Measurements from ENCODE around the gene TEX261.
"Not testable (repeated sequence)": the region's sequence is repeated elsewhere in the genome, so short reads cannot be mapped to it uniquely, and the experiment has no call there.

TEX261 gene

DNA sequence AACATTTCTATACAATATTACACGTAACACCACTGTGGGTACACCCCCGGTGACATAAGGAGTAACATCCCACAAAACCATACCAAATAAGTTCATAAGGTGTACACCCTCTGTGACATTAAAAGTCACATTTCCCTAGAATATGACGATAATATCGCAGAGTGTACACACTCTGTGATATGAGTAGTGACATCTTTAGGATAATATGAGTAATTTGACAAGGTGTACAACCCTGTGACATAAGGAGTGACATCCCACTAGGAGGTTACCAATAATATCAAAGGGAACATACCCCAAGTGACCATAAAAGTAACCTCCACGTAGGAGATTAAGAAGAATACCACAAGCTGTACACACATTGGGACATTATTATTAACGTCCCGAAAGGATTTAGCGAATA, 24.0 kb upstream of the TEX261 start:
- TF ChIP-seq, protein P1, sequence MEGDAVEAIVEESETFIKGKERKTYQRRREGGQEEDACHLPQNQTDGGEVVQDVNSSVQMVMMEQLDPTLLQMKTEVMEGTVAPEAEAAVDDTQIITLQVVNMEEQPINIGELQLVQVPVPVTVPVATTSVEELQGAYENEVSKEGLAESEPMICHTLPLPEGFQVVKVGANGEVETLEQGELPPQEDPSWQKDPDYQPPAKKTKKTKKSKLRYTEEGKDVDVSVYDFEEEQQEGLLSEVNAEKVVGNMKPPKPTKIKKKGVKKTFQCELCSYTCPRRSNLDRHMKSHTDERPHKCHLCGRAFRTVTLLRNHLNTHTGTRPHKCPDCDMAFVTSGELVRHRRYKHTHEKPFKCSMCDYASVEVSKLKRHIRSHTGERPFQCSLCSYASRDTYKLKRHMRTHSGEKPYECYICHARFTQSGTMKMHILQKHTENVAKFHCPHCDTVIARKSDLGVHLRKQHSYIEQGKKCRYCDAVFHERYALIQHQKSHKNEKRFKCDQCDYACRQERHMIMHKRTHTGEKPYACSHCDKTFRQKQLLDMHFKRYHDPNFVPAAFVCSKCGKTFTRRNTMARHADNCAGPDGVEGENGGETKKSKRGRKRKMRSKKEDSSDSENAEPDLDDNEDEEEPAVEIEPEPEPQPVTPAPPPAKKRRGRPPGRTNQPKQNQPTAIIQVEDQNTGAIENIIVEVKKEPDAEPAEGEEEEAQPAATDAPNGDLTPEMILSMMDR (IDR thresholded peaks at IDR 0.05; ENCODE audit: borderline replicate concordance, control extremely low read depth, extremely low read depth, insufficient read depth, missing control alignments) = no peak
- in situ Hi-C loops (cut with MboI; ENCODE audit: low sequenced_read_pairs, unreplicated experiment) = no loop called here
- DNase-seq (ENCODE audit: low spot score) = no peak

DNA sequence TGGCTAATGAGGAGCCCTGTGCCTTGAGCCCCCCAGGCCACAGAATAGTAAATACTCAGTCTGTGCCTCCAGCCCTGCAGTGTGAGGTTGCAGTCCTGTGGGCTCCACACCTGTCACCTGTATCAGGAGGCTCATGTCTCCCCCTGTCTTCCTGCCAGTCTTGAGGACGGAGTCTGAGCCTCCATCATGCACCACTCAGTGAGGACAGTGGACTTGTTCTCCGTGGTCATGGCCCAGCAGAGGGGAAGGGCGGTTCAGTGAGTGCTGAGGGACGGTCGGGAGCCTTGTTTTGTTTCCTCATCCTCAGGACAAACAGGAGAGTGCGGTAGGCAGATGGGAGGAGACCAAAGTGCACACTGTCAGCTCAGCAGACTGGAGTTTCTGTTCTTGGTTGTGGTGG, 17.1 kb upstream of the TEX261 start:
- in situ Hi-C loops (cut with MboI; ENCODE audit: low sequenced_read_pairs, unreplicated experiment); DNase-seq (ENCODE audit: low spot score): not testable (repeated sequence)

DNA sequence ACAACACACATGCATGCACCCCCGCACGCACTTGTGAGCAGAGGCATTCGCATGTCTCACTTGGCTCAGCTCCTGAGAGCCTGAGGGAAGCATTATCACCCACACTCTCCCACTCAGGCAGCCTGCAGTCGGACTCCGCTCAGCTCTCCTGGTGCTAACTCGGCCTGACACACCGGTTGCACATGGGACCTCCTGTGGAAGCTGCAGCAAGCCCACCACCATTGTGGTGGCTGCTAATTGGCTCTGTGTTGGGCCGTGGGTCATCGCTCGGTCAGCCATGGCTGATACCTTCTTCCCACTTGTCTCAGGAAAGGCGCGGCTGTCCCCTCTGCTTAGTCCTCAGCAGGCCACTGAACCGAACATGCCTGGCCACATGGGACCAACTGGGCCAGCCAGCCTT, 13.7 kb upstream of the TEX261 start:
- DNase-seq (ENCODE audit: low spot score) = peak; percentile 5
- TF ChIP-seq, protein P1 (IDR thresholded peaks at IDR 0.05; ENCODE audit: borderline replicate concordance, control extremely low read depth, extremely low read depth, insufficient read depth, missing control alignments) = no peak
- in situ Hi-C loops (cut with MboI; ENCODE audit: low sequenced_read_pairs, unreplicated experiment) = no loop called here

DNA sequence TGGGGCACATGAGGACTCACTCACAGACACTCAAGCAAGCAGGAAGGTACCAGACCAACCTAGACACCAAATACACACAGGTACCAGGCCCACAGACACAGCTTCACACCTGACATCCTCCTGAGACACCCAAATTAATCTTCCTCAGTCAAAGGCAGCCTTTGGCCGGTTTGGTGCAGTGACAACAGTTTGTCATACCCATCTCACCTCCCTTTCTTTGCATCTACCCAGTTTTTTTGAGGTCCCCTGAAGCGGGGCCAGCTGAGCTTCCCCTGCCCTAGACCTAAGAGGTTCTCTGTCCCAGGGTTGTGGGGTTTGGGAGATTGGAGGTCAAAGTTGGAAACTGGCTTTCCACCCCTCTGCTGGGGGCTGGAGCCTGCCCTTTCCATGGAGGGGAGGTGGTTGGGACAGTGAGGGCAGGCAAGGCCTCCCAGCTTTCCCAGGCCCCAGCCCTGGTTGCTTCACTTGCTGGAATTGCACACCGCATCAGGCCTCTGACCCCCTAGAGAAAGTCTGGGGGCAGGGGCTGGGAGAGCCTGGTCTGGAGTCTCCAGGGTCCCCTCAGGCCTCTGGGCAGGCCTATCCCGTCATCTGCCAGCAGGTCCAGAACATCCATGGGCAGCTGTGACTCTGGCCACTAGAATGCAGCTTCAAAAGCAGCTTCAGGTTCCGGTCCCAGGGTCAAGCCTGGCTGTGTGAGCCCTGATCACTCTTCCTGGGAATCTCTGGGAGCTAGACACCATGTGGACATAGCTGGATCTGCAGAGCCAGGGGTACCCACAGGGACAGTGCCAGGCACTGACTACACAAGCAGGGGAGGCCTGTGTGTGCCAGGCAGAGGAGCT, 12.5 kb upstream of the TEX261 start:
- TF ChIP-seq, protein P1 (IDR thresholded peaks at IDR 0.05; ENCODE audit: borderline replicate concordance, control extremely low read depth, extremely low read depth, insufficient read depth, missing control alignments) = no peak
- in situ Hi-C loops (cut with MboI; ENCODE audit: low sequenced_read_pairs, unreplicated experiment) = no loop called here
- peak; percentile 13 for DNase-seq (ENCODE audit: low spot score)

DNA sequence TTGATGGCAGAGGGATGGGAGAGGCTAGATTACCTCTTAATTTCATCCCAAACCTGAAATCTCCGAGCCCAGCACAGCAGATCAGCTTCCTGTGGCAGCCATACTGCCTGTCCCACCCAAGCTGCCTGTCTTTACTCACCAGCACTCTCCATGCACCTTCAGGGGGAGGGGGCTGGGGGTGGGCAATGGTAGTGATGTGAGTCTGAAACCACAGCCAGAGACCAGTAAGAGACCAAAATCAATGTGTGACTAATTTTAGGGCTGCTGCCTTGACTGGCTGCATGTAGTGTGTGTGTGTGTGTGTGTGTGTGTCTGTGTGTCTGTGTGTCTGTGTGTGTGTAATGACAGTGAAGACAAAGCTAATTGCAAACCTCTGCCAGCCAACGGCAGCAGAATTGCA, 11.7 kb upstream of the TEX261 start:
- TF ChIP-seq, protein P1 (IDR thresholded peaks at IDR 0.05; ENCODE audit: borderline replicate concordance, control extremely low read depth, extremely low read depth, insufficient read depth, missing control alignments) = no peak
- in situ Hi-C loops (cut with MboI; ENCODE audit: low sequenced_read_pairs, unreplicated experiment) = no loop called here
- peak; percentile 6 for DNase-seq (ENCODE audit: low spot score)

DNA sequence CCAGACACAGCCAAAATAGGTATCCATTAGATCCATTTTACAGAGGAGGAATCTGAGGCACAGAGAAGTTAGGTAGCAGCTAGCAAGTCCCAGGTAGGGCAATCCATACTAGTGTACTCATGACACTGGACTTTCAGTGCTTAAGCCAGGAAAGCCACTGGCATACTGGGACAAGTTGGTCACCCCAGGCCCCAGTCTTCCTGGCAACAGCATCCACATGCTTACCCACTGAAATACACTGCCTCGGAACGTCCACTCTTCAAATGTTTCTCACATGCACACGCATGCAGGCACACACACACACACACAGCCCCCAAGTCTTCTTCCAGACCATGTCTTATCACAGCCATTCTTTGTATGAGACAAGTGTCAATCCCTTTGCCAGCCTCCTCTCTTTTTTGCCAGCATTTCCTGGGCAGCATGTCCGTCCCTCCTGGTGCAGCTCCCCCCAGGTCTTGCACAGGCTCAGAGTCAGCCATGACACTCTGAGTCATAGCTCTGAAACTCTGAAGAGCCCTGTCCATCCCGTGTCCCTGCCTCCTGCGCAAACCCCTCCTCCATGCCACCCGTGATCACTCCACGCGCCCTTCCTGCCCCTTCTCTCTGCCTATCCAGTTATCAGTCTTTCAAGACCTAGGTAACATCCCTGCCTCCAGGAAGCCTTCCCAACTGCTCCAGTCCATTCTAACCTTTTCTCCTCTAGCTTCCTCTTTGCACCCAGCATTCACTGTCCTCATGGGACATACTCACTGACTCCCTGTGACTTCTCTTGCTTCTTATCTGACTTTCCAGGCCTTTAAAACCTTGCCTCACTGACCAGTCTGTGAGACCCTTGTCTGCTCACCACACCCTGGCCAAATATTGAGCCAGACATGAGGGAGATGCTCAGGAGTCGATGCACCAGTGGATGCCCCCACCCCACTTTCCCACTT, 10.9 kb upstream of the TEX261 start:
- peak; percentile 15 for DNase-seq (ENCODE audit: low spot score)
- in situ Hi-C loops (cut with MboI; ENCODE audit: low sequenced_read_pairs, unreplicated experiment) = no loop called here
- TF ChIP-seq, protein P1 (IDR thresholded peaks at IDR 0.05; ENCODE audit: borderline replicate concordance, control extremely low read depth, extremely low read depth, insufficient read depth, missing control alignments) = no peak

DNA sequence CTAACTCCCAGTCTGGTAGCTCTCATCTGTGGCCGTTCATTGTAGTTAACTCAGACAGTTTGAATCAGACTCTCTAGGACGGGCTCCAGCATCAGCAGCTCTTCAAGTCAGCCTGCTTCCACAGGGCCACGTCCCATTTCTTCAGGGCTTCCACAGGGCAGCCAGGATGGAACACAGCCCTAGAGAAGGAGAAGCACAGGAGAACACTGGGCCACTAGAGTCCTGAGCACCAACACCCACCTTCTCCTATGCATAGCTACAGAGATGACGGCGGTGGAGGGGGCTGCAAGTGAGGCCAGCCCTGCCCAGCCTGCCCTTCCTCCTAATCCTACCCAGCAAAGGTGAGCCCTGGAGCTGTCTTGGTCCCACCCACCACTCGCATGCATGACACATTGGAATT, 10.2 kb upstream of the TEX261 start:
- in situ Hi-C loops (cut with MboI; ENCODE audit: low sequenced_read_pairs, unreplicated experiment) = no loop called here
- DNase-seq (ENCODE audit: low spot score) = no peak

More for the DNA sequence above, 10.2 kb upstream of the TEX261 start:
- TF ChIP-seq, protein P1 (IDR thresholded peaks at IDR 0.05; ENCODE audit: borderline replicate concordance, control extremely low read depth, extremely low read depth, insufficient read depth, missing control alignments) = no peak

Data from GM13976 (cell line).